SK-N-SH (cell line): ENCODE data around the gene RDH16. TPM values are rescaled to one million over a fixed set of nuclear protein-coding genes. Genes with fewer than 3 reads are reported as not detected.
"Not testable (repeated sequence)": the region's sequence is repeated elsewhere in the genome, so short reads cannot be mapped to it uniquely, and the experiment has no call there.

Experiments used
- CTCF ChIA-PET: fragments of 300-600, 350-600 bp; formaldehyde crosslinking; extraction: SDS; loops from one replicate; lab custom pipeline; 2021; lab: Yijun Ruan, JAX
- POLR2A ChIA-PET: fragments of 350-600 bp; sonication (Branson Sonifier 250); formaldehyde crosslinking; extraction: SDS; loops from one replicate; lab custom pipeline; 2020; ENCODE audit warnings: antibody characterized with exemption, inconsistent platforms; lab: Yijun Ruan, JAX
- DNase-seq: peaks from one replicate; pipeline ENCODE4 v3.0.0; 2012
- H2AFZ ChIP-seq: fragments of 200-600 bp; sonication (generic); 2 replicates; pipeline ENCODE4 v1.8.1; 2016; ENCODE audit warnings: antibody characterized with exemption, mild to moderate bottlenecking, low read depth
- H3F3A ChIP-seq: fragments of 200-600 bp; sonication (generic); replicated peaks from 2 replicates; pipeline ENCODE3; 2016; ENCODE audit warnings: antibody characterized with exemption, mild to moderate bottlenecking; ENCODE audit not compliant: insufficient read depth
- H3K27ac ChIP-seq, 2 experiments: fragments of 200-500 bp in 1 of 2; fragments of 200-600 bp in 1 of 2; sonication (Bioruptor generic) in 1 of 2; sonication (generic), shearing (Covaris generic) in 1 of 2; 2 replicates each; pipeline versions ENCODE4 v1.5.1 to v1.6.1; 2014 to 2016; ENCODE audit warnings: low read depth in 2 of 2, inconsistent platforms in 1 of 2, low read length in 1 of 2, mild to moderate bottlenecking in 1 of 2, mixed read lengths in 1 of 2
- H3K27me3 ChIP-seq: fragments of 200-600 bp; sonication (generic), shearing (Covaris generic); 2 replicates; pipeline ENCODE4 v1.6.1; 2016; ENCODE audit warnings: mixed run types; ENCODE audit not compliant: insufficient read depth
- H3K36me3 ChIP-seq, 2 experiments: fragments of 200-500 bp in 1 of 2; fragments of 200-600 bp in 1 of 2; sonication (Bioruptor generic) in 1 of 2; sonication (generic) in 1 of 2; replicated peaks in 1 of 2; 2 replicates each; pipeline versions ENCODE3 to v1.5.1; 2014 to 2016; ENCODE audit warnings: low read length in 1 of 2, mild to moderate bottlenecking in 1 of 2; ENCODE audit not compliant: insufficient read depth in 2 of 2, control insufficient read depth in 1 of 2
- H3K4me1 ChIP-seq, 2 experiments: fragments of 200-500 bp in 1 of 2; fragments of 200-600 bp in 1 of 2; sonication (Bioruptor generic) in 1 of 2; sonication (generic), shearing (Covaris generic) in 1 of 2; 2 replicates each; pipeline versions ENCODE4 v1.5.1 to v1.6.1; 2014 to 2016; ENCODE audit warnings: low read depth in 1 of 2, low read length in 1 of 2, mixed run types in 1 of 2; ENCODE audit not compliant: insufficient read depth in 2 of 2, control insufficient read depth in 1 of 2
- H3K4me2 ChIP-seq: fragments of 200-600 bp; sonication (generic), shearing (Covaris generic); 2 replicates; pipeline ENCODE4 v1.6.1; 2017; ENCODE audit warnings: mixed run types
- H3K4me3 ChIP-seq, 2 experiments: fragments of 200-500 bp in 1 of 2; fragments of 200-600 bp in 1 of 2; sonication (Bioruptor generic) in 1 of 2; sonication (generic), shearing (Covaris generic) in 1 of 2; 2 replicates each; pipeline versions ENCODE4 v1.5.1 to v1.8.1; 2014 to 2016; ENCODE audit warnings: low read depth in 2 of 2, inconsistent platforms in 1 of 2, low read length in 1 of 2, mild to moderate bottlenecking in 1 of 2, mixed read lengths in 1 of 2, moderate library complexity in 1 of 2
- H3K79me2 ChIP-seq: fragments of 200-600 bp; sonication (generic); 2 replicates; pipeline ENCODE4 v1.8.1; 2017; ENCODE audit warnings: mild to moderate bottlenecking; ENCODE audit not compliant: insufficient read depth
- H3K9ac ChIP-seq: fragments of 200-600 bp; sonication (generic); 2 replicates; pipeline ENCODE4 v1.6.1; 2017; ENCODE audit warnings: mixed run types
- H3K9me2 ChIP-seq: fragments of 200-600 bp; sonication (generic); 2 replicates; pipeline ENCODE4 v1.6.1; 2017; ENCODE audit warnings: mixed run types
- H3K9me3 ChIP-seq: fragments of 200-600 bp; sonication (generic); 2 replicates; pipeline ENCODE4 v1.6.1; 2017; ENCODE audit warnings: mixed run types, mild to moderate bottlenecking, moderate library complexity
- H4K20me1 ChIP-seq: fragments of 200-600 bp; sonication (generic); 2 replicates; pipeline ENCODE4 v1.6.1; 2017; ENCODE audit warnings: mild to moderate bottlenecking, mixed run types; ENCODE audit not compliant: insufficient read depth
- EP300 ChIP-seq, 2 experiments: IDR thresholded peaks; 2 replicates each; pipeline versions ENCODE4 v1.4.0 to v1.6.1; 2012; ENCODE audit warnings: borderline replicate concordance in 1 of 2, low read depth in 1 of 2, low read length in 1 of 2
- FOSL2 ChIP-seq: IDR thresholded peaks from 2 replicates; pipeline ENCODE4 v1.4.0; 2012; ENCODE audit warnings: low read depth, mild to moderate bottlenecking, moderate library complexity, borderline replicate concordance
- FOXJ3 ChIP-seq: sonication (generic); formaldehyde crosslinking; IDR thresholded peaks from 2 replicates; pipeline ENCODE4 v1.5.1; 2020; ENCODE audit warnings: mild to moderate bottlenecking, missing genetic modification reagents
- JUND ChIP-seq: IDR thresholded peaks from 2 replicates; pipeline ENCODE4 v1.4.0; 2012
- MEF2A ChIP-seq: IDR thresholded peaks from 2 replicates; pipeline ENCODE4 v1.4.0; 2012; ENCODE audit warnings: low read depth, borderline replicate concordance
- MXI1 ChIP-seq: IDR thresholded peaks from 2 replicates; pipeline ENCODE4 v1.6.1; 2012; ENCODE audit warnings: mild to moderate bottlenecking, low read depth, low read length, improper control_type of control experiment
- RAD21 ChIP-seq: IDR thresholded peaks from 2 replicates; pipeline ENCODE4 v1.6.1; 2012; ENCODE audit warnings: mild to moderate bottlenecking, low read length
- RCOR1 ChIP-seq: fragments of 150-350 bp; IDR thresholded peaks from 2 replicates; pipeline ENCODE4 v1.6.1; 2017; ENCODE audit warnings: antibody characterized with exemption, low read length
- RXRA ChIP-seq: IDR thresholded peaks from 2 replicates; pipeline ENCODE4 v1.4.0; 2012; ENCODE audit warnings: low read depth, mild to moderate bottlenecking, borderline replicate concordance
- TAF1 ChIP-seq: IDR thresholded peaks from 2 replicates; pipeline ENCODE4 v1.6.1; 2012; ENCODE audit warnings: low read depth, mild to moderate bottlenecking, low read length, moderate library complexity, borderline replicate concordance
- TCF12 ChIP-seq: IDR thresholded peaks from 2 replicates; pipeline ENCODE4 v1.4.0; 2012
- TEAD4 ChIP-seq: IDR thresholded peaks from 2 replicates; pipeline ENCODE4 v1.4.0; 2012; ENCODE audit warnings: mild to moderate bottlenecking, borderline replicate concordance; ENCODE audit not compliant: insufficient read depth
- WGBS: methylation state at CpG from one replicate; pipeline ENCODE4 v1.1.6; 2017; ENCODE audit warnings: low lambda C conversion rate; 5-methylcytosine and 5-hydroxymethylcytosine counted together
- polyA plus RNA-seq, 3 experiments: library from polyadenylated mRNA; depleted of rRNA; stranded (reverse); fragments of >200 nt; gene quantifications; 2 replicates each; pipeline ENCODE4 v1.2.3, GENCODE V29; 2012
- TF ChIP-seq, protein P1 (sequence below): fragments of 200-600 bp; sonication (generic); IDR thresholded peaks from 2 replicates; pipeline ENCODE4 v1.6.1; 2017; ENCODE audit warnings: antibody characterized with exemption, mild to moderate bottlenecking, moderate library complexity
- TF ChIP-seq, protein P2 (sequence below): IDR thresholded peaks from 2 replicates; pipeline ENCODE4 v1.4.0; 2012; ENCODE audit warnings: low read depth
- TF ChIP-seq, protein P3 (sequence below): IDR thresholded peaks from 2 replicates; pipeline ENCODE4 v1.4.0; 2012; ENCODE audit warnings: low read depth, borderline replicate concordance

RDH16 gene
- polyA plus RNA-seq, 1 of the 3 experiments (the other 2 are of a cell fraction), result 0.12 TPM

DNA sequence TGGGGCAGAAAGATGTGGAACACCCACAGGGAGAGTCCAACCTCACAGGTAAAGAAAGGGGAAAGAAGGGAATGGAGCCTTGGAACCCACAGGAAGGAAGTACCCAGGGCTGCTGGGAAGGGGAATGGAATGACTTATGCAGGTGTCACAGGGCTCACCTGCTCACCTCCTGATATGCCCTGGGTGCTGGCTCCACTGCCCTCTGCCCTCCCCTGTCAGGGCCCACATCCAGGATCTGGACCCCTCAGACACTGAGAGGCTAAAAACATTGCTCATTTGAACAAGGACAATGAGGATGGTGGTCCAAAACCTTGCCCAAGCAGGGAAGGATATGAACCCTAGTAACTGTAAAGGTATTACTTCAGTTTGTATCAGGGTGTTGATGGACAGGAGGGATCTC is 29.6 kb upstream of the RDH16 start:
- H3K4me1 ChIP-seq, result peaks cover 0 to 2% of the 10 kb centered on the region in 2 experiments; a peak in 2 of 4 replicates
- H3K27me3 ChIP-seq, result no peaks in the 10 kb centered on the region
- no peaks in the 10 kb centered on the region for H3K9me3 ChIP-seq
- no peak for TF ChIP-seq JUND
- TF ChIP-seq TEAD4, result no peak
- no peak for TF ChIP-seq EP300 (IDR thresholded peaks at IDR 0.05; ENCODE audit: borderline replicate concordance in 1 of 2, low read depth in 1 of 2, low read length in 1 of 2)
- TF ChIP-seq, protein P1, sequence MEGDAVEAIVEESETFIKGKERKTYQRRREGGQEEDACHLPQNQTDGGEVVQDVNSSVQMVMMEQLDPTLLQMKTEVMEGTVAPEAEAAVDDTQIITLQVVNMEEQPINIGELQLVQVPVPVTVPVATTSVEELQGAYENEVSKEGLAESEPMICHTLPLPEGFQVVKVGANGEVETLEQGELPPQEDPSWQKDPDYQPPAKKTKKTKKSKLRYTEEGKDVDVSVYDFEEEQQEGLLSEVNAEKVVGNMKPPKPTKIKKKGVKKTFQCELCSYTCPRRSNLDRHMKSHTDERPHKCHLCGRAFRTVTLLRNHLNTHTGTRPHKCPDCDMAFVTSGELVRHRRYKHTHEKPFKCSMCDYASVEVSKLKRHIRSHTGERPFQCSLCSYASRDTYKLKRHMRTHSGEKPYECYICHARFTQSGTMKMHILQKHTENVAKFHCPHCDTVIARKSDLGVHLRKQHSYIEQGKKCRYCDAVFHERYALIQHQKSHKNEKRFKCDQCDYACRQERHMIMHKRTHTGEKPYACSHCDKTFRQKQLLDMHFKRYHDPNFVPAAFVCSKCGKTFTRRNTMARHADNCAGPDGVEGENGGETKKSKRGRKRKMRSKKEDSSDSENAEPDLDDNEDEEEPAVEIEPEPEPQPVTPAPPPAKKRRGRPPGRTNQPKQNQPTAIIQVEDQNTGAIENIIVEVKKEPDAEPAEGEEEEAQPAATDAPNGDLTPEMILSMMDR, result no peak
- TF ChIP-seq MEF2A, result no peak
- TF ChIP-seq TCF12, result no peak
- TF ChIP-seq, protein P2, sequence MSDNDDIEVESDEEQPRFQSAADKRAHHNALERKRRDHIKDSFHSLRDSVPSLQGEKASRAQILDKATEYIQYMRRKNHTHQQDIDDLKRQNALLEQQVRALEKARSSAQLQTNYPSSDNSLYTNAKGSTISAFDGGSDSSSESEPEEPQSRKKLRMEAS, result no peak
- no peak for TF ChIP-seq RAD21
- TF ChIP-seq TAF1, result no peak
- no peak for TF ChIP-seq FOXJ3 (CRISPR knock-in tag)
- TF ChIP-seq RXRA, result no peak
- TF ChIP-seq, protein P3, sequence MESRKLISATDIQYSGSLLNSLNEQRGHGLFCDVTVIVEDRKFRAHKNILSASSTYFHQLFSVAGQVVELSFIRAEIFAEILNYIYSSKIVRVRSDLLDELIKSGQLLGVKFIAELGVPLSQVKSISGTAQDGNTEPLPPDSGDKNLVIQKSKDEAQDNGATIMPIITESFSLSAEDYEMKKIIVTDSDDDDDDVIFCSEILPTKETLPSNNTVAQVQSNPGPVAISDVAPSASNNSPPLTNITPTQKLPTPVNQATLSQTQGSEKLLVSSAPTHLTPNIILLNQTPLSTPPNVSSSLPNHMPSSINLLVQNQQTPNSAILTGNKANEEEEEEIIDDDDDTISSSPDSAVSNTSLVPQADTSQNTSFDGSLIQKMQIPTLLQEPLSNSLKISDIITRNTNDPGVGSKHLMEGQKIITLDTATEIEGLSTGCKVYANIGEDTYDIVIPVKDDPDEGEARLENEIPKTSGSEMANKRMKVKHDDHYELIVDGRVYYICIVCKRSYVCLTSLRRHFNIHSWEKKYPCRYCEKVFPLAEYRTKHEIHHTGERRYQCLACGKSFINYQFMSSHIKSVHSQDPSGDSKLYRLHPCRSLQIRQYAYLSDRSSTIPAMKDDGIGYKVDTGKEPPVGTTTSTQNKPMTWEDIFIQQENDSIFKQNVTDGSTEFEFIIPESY, result no peak
- TF ChIP-seq FOSL2, result no peak
- no peak for TF ChIP-seq RCOR1
- TF ChIP-seq MXI1, result no peak
- TF ChIP-seq, all 33 proteins: peak for 0
- no peak for DNase-seq
- Histone ChIP-seq H3K36me3 (no peaks in the 10 kb centered on the region), H3K9ac (no peak overlapping the region), H3K27ac (no peak overlapping the region), H3K79me2 (no peaks in the 10 kb centered on the region), H3F3A (no peaks in the 10 kb centered on the region), H4K20me1 (no peaks in the 10 kb centered on the region), H3K4me2 (no peak overlapping the region), H2AFZ (no peak overlapping the region), H3K9me2 (no peaks in the 10 kb centered on the region), H3K4me3 (0 out of 4 replicates have a peak overlapping the region, but pooled peaks of 1 of the 2 experiments have one; percentile 4)
- ChIA-PET CTCF (interaction anchor here (0.9 to 4.2 kb wide), 24 partner anchors 8 to 705 kb away, joined by 3 to 69 read pairs (median 6); partner anchors contain the start of genes HSD17B6, PRIM1 and ZBTB39), POLR2A (interaction anchor here (1.2 kb wide), 1 partner anchor 10 kb away, joined by 3 read pairs; no protein-coding TSS in a partner anchor)

DNA sequence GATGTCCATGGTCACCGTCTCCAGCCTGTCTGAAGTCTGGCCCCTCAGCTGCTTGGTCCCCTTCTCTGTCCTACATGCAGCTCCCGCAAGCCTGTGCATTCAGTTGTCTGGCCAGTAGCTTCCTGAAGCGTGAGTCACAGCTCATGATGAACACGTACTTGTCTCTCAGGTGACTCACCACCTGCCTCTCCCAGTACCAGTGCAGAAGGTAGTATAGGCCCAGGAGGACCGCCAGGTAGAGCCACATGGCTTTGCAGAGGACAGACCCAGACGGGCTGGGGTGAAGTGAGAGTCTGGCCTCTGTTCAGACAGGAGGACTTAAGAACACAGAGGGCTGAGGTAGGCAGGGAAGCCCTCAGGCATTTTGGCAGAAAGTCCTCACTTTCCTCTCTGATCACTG is 28.3 kb upstream of the RDH16 start:
- H3K27me3 ChIP-seq, H3K36me3 ChIP-seq, H3K79me2 ChIP-seq, H3K9me2 ChIP-seq, H3K27ac ChIP-seq, H3K4me3 ChIP-seq, POLR2A ChIA-PET, H3F3A ChIP-seq: not testable (repeated sequence)
- CTCF ChIA-PET, result interaction anchor here (0.6 to 4.2 kb wide), 5 partner anchors 17 to 232 kb away, joined by 3 to 69 read pairs (median 29); partner anchors contain the start of genes HSD17B6 and ZBTB39
- 40% methylated on average over 5 of the region's 6 CpGs for WGBS
- TF ChIP-seq FOSL2, result peak; percentile 44; the same call in 1 of the 2 replicates
- TF ChIP-seq, all 33 proteins: peak for 1; not testable (repeated sequence) for 32
- DNase-seq, H3K4me2 ChIP-seq, H3K9me3 ChIP-seq, H2AFZ ChIP-seq, H3K9ac ChIP-seq, H3K4me1 ChIP-seq, H4K20me1 ChIP-seq: not testable (repeated sequence)
